HepG2 (cell line): ENCODE data around the gene CHSY3.

Experiments
- CEBPB ChIP-seq: IDR thresholded peaks from 2 replicates; pipeline ENCODE4 v1.6.1; 2011; ENCODE audit warnings: low read depth, low read length, improper control_type of control experiment, borderline replicate concordance
- CENPX ChIP-seq: sonication (generic); formaldehyde crosslinking; IDR thresholded peaks from 2 replicates; pipeline ENCODE4 v1.9.0; 2021; ENCODE audit warnings: mild to moderate bottlenecking, missing genetic modification reagents, moderate library complexity
- CTCF ChIP-seq: sonication (generic); formaldehyde crosslinking; IDR thresholded peaks from 2 replicates; pipeline ENCODE4 v1.5.0; 2020; ENCODE audit warnings: mild to moderate bottlenecking, missing genetic modification reagents, moderate library complexity
- HMG20A ChIP-seq: IDR thresholded peaks from 2 replicates; pipeline ENCODE4 v1.6.1; 2016; ENCODE audit warnings: borderline replicate concordance
- JUND ChIP-seq: sonication (generic); formaldehyde crosslinking; IDR thresholded peaks from 2 replicates; pipeline ENCODE4 v1.8.0; 2022; ENCODE audit warnings: mild to moderate bottlenecking, missing genetic modification reagents
- NFE2L2 ChIP-seq: fragments of 150-350 bp; IDR thresholded peaks from 2 replicates; pipeline ENCODE4 v1.6.1; 2014; ENCODE audit warnings: low read length
- POGZ ChIP-seq: sonication (generic); formaldehyde crosslinking; IDR thresholded peaks from 2 replicates; pipeline ENCODE4 v1.4.0; 2020; ENCODE audit warnings: mild to moderate bottlenecking, missing genetic modification reagents
- POLR2A ChIP-seq, 2 experiments: IDR thresholded peaks; 2 replicates each; pipeline ENCODE4 v1.6.1; 2011; ENCODE audit warnings: low read depth in 2 of 2, low read length in 2 of 2, mild to moderate bottlenecking in 1 of 2, moderate library complexity in 1 of 2; ENCODE audit not compliant: insufficient read depth in 1 of 2
- RAD21 ChIP-seq: fragments of 450-650 bp; formaldehyde crosslinking; IDR thresholded peaks from 2 replicates; pipeline ENCODE4 v1.5.0; 2020; ENCODE audit warnings: mild to moderate bottlenecking
- RNF219 ChIP-seq: sonication (generic); formaldehyde crosslinking; IDR thresholded peaks from 2 replicates; pipeline ENCODE4 v1.5.0; 2020; ENCODE audit warnings: mild to moderate bottlenecking, missing genetic modification reagents
- RORA ChIP-seq: sonication (generic); formaldehyde crosslinking; IDR thresholded peaks from 2 replicates; pipeline ENCODE4 v1.5.0; 2020; ENCODE audit warnings: mild to moderate bottlenecking, missing genetic modification reagents, moderate library complexity
- SMC3 ChIP-seq: IDR thresholded peaks from 2 replicates; pipeline ENCODE4 v1.6.1; 2011; ENCODE audit warnings: low read length, improper control_type of control experiment
- ZBTB3 ChIP-seq: sonication (generic); formaldehyde crosslinking; IDR thresholded peaks from 2 replicates; pipeline ENCODE4 v1.4.0; 2020; ENCODE audit warnings: low read depth, mild to moderate bottlenecking, moderate library complexity, missing genetic modification reagents, borderline replicate concordance
- ZNF224 ChIP-seq: sonication (generic); formaldehyde crosslinking; IDR thresholded peaks from 2 replicates; pipeline ENCODE4 v1.5.0; 2020; ENCODE audit warnings: mild to moderate bottlenecking, missing genetic modification reagents

- TF ChIP-seq NFE2L2 (no peak), POGZ (CRISPR knock-in tag) (no peak), RNF219 (CRISPR knock-in tag) (no peak), CTCF (CRISPR knock-in tag) (no peak), HMG20A (CRISPR knock-in tag) (no peak), JUND (no peak), SMC3 (no peak), RAD21 (CRISPR knock-in tag) (no peak), RORA (CRISPR knock-in tag) (no peak), CEBPB (no peak), ZNF224 (CRISPR knock-in tag) (no peak), POLR2A (IDR thresholded peaks at IDR 0.05; ENCODE audit: insufficient read depth in 1 of 2, low read depth in 2 of 2, low read length in 2 of 2) (no peak), CENPX (CRISPR knock-in tag) (no peak), ZBTB3 (CRISPR knock-in tag) (no peak)
Observed at GRCh38 chr5:130166839-130167490, 262.7 kb downstream of the CHSY3 start.
